ENCODE results near the gene ATP5F1A. TPM values are rescaled to one million over a fixed set of nuclear protein-coding genes. Genes with fewer than 3 reads are reported as not detected.
"Not testable (repeated sequence)": the region's sequence is repeated elsewhere in the genome, so short reads cannot be mapped to it uniquely, and the experiment has no call there.

ATP5F1A gene
- 377 TPM for polyA plus RNA-seq (2013, experiment 1 of 2; ENCODE audit: insufficient read length)
- 402 TPM for polyA plus RNA-seq (2013, experiment 2 of 2; ENCODE audit: insufficient read length)

DNA sequence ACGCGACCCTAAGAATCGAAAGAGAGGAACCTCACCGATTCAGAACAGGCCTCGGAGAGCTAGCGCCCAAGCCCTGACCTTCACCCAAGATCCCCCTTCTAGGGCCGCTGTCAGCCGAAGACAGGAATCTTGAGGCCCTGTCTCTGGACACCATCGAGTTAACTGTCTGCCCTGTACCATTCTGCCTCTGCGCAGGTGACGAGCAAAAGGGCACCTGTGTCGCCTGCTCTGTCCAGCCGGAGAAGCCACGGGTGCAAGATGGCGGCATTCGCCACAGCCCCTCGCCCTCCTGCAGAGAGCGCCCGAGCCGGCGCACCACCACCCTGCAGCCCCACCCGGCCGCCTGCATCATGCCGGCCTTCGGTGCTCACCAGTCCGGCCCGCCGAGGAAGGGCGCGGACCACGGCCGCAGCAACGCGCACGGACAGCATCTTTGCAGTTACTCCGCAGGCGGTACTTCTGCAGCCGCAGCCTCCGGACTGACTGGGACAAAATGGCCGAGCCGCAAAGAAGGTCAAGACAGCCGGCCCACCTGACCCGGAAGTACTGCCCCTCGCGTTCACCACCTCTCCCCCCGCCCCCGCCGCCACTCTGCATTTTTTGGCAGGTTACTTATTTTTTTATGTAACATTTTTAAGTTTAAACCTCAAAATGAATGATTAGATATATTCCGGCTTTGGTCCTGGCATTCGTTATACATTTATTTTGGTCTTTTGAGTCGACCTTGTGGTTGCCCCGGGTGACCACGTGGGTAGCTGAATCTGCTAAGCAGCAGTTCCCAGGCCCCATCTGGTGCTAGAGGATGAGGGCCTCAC lies at the start of gene ATP5F1A:
Gene ATP5F1A, minus strand, starts transcription at position 496 of the 815 bp plus-strand sequence. Its CDS starts 65 bp downstream, at position 431.
- peak; percentile 86 for DNase-seq

DNA sequence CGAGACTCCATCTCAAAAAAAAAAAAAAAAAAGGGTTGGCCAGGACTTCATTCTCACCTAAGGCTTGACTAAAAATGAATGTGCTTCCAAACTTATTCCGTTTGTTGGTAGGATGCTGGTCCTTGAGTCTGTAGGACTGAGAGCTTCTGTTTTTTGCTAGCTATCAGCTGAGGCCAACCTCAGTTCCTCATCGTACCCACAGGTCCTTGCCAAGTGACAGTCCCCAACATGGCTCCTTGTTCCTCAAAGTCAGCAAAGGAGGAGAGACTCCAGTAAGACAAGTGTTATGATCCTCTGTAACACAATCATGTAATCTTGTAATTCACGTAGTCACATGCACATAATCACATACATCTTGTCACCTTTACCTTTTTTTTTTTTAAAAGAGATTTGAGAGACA lies 43.1 kb upstream of the ATP5F1A start:
- DNase-seq: no peak

GRCh38 chr18:46140173-46140572 lies 42.1 kb upstream of the ATP5F1A start:
- no peak for DNase-seq

GRCh38 chr18:46134920-46135675 lies 37.0 kb upstream of the ATP5F1A start:
- no peak for DNase-seq

GRCh38 chr18:46133534-46133933 lies 35.4 kb upstream of the ATP5F1A start:
- no peak for DNase-seq

DNA sequence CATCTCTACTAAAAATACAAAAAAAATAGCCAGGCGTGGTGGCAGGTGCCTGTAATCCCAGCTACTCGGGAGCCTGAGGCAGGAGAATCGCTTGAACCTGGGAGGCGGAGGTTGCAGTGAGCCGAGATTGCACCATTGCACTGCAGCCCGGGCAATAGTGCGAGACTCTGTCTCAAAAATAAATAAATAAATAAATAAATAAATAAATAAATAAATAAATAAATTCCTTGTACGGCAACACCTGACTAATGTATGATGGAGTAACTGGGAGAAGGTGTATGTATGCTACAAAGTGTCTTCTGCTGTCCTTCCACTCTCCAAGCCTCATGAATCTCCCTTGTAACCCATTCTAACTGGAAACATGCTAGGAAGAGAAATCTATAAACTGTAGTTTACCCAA lies 32.5 kb upstream of the ATP5F1A start:
- DNase-seq: not testable (repeated sequence)

DNA sequence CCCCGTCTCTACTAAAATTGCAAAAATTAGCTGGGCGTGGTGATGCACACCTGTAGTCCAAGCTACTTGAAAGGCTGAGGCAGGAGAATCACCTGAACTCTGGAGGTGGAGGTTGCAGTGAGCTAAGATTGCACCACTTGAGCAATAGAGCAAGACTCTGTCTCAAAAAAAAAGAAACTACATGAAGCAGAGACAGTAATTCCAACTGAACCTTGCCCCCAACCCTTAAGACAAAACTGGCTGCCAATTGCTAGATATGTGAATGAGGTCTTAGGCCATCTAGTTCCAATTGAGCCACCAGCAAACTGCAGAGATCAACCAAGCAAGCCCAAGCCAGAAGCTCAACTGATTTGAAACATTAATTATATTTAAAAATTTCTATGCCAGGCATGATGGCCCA lies 32.0 kb upstream of the ATP5F1A start:
- DNase-seq: no peak

- DNase-seq: not testable (repeated sequence)
Measured at GRCh38 chr18:46126625-46127024, 28.5 kb upstream of the ATP5F1A start.

DNA sequence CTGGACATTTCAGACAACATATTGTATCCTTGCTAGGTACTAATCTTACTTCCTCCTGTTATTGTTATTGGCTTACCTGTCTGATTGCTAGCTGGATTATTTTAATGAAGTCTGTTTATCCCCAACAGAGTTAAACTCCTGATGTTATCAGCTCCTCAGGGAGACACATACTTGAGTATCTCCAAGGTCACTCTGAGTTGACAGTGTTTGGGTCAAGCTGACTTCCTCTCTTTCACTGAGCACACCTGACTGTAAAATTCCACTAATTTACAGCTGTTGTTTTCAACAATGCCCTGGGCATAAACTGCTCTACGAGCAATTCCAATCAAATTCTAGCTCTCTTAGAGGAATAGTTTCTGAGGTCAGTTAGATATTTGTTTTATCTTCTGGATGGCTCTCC lies 15.7 kb upstream of the ATP5F1A start:
- DNase-seq: no peak

- no peak for DNase-seq
Measured at GRCh38 chr18:46110406-46110805, 12.3 kb upstream of the ATP5F1A start.

DNA sequence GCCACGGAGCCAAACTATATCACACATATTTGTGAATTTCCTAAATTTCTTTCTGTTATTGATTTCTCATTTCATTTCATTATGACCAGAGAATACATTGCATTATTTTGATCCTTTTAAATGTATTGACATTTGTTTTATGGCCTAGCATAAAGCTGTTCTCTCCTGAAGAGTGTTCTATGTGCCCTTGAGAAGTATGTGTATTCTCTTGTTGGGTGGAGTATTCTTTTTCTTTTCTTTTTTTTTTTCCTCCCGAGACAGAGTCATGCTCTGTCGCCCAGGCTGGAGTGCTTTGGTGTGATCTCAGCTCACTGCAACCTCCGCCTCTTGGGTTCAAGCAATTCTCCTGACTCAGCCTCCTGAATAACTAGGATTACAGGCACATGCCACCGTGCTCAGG lies 11.3 kb upstream of the ATP5F1A start:
- no peak for DNase-seq

DNA sequence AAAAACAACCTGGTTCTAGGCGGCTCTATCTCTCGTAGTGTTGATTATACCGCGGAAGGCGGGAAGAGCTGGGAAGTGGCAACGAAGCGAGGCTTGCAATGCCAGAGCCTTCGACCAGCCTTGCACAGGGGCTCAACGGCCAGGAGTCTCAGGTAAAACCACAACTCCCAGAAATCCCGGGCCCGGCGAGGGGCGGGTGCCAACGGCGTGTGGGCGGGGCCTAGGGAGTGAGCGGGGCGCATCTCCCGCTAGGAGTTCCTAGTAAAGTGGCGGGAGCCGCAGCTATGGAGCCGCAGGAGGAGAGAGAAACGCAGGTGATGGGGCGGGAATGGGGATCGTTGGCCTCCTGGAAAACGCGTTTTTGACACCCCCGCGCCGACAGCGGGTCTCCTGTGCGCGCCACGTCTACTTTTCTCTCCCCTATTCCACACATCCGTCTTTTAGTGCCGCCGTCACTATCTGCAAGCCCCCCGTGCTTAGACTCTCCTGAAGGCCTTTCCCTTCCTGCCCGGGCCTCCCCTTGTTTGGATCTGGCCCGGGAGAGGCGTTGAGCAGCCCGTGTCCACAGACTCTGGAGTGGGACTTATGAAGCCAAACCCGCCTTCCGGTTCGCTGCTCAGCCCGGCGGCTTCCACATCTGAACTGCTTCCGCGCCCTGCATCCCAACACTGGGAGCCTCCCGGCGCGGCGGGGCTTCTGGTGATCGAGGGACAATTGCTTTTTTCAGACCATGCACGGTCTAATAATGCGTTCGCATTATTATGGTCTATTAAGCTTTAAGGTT lies 6.2 kb upstream of the ATP5F1A start, which contains the start of gene HAUS1:
Gene HAUS1, plus strand, starts transcription at position 258 of the 784 bp plus-strand sequence. Its CDS starts 27 bp downstream, at position 285.
- DNase-seq: peak; percentile 84

GRCh38 chr18:46099463-46099862 lies 1.4 kb upstream of the ATP5F1A start:
- no peak for DNase-seq

DNA sequence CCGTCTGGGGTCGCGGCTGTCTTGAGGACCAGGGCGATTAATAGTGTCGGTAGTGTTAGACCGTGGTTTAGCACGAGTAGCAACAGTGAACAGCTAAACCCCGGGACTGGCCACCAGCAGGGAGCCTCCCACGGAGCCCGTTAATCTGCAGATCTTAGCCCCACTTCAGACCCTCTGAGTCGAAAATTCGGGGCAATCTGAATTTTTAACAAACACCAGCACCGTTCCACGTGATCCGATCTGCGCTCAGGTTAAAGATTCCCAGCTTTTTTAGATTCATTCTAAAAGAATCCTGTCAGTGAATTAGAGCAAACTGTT lies 479 bp upstream of the ATP5F1A start:
- no peak for DNase-seq

GRCh38 chr18:46097431-46097800 lies 680 bp downstream of the ATP5F1A start:
- no peak for DNase-seq

GRCh38 chr18:46096651-46097300 lies 1.3 kb downstream of the ATP5F1A start:
- DNase-seq: no peak

DNA sequence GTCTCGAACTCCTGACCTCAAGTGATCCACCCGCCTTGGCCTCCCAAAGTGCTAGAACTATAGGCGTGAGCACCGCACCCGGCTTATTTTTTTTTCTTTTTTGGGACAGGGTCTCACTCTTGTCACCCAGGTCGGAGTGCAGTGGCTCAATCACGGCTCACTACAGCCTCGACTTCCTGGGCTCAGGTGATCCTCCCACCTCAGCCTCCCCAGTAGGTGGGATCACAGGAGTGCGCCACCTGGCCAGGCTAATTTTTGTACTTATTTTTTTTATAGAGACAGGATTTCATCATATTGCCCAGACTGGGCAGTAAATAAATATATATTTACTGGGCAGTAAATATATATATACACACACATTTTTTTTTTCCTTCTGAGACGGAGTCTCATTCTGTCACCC lies 2.6 kb downstream of the ATP5F1A start:
- DNase-seq: no peak

DNA sequence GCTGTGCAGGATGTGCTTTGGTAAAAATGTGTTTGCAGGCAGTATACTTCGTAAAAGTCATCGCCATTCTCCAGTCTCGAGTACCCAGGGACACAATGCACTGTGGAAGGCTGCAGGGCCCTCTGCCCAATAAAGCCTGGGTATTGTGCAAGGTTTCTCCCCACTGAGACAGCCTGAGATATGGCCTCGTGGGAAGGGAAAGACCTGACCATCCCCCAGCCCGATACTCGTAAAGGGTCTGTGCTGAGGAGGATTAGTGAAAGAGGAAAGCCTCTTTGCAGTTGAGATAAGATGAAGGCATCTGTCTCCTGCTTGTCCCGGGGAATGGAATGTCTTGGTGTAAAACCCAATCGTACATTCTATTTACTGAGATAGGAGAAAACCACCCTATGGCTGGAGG lies 9.6 kb downstream of the ATP5F1A start:
- not testable (repeated sequence) for DNase-seq

DNA sequence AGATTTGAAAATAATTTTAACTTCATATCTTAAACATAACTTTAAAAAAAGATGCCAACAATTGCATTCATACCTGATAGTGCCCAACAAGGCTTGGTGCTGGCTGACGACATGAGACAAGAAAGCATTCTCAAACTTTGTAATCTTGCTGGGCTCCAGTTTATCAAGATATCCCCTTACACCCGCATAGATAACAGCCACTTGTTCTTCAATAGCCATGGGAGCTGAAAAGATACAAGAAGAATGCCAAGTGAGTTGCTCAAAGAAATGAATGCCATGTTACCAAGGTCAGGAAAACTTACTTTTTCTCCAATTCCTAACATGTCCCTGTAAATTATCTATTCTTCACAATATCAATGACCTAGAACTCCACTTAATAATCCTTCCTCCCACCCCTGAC lies 13.7 kb downstream of the ATP5F1A start:
- no peak for DNase-seq

- no peak for DNase-seq
Measured at GRCh38 chr18:46080156-46080555, 17.9 kb downstream of the ATP5F1A start.

DNA sequence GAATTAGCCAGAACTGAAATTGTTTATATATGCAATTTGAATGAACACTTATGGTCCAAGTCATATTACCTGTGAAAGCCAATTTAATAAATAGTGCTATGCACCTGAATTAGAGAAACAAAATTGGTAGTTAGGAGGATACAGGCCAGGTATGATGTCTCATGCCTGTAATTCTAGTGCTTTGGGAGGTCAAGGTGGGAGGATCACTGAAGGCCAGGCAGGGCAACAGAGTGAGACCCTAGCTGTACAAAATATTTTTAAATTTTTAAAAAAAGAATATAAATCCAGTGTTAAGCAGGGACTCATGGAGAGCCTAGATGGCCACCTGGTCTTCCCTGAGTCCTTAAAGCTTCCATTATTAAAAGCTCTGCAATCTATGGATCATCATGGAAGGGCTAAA lies 18.8 kb downstream of the ATP5F1A start:
- DNase-seq: no peak

All from fibroblast of skin of scalp (primary cell).